CD4-positive, alpha-beta memory T cell (primary cell): ENCODE data around the gene ZFYVE1. TPM values are rescaled to one million over a fixed set of nuclear protein-coding genes. Genes with fewer than 3 reads are reported as not detected.

Source experiments
- CTCF ChIA-PET: fragments of 350-600 bp; sonication (Branson Sonifier 250); formaldehyde crosslinking; loops from one replicate; lab custom pipeline; 2021; ENCODE audit warnings: inconsistent platforms; ENCODE audit not compliant: partially characterized antibody; lab: Charles Lee
- POLR2A ChIA-PET: fragments of 350-600 bp; sonication (Branson Sonifier 250); formaldehyde crosslinking; loops from one replicate; lab custom pipeline; 2021; ENCODE audit not compliant: partially characterized antibody; lab: Charles Lee
- DNase-seq, 5 donors: peaks; one replicate each; pipeline versions ENCODE4 v3.0.0 to v3.0.0-alpha.2; 2020 to 2022; ENCODE audit warnings: mixed read lengths in 1 of 5
- H3K27ac ChIP-seq: one replicate; pipeline ENCODE4 v1.7.0; 2013; ENCODE audit warnings: low read depth, low read length
- H3K27me3 ChIP-seq: 2 replicates; pipeline ENCODE4 v1.7.0; 2013; ENCODE audit warnings: mild to moderate bottlenecking, low read length, moderate library complexity; ENCODE audit not compliant: insufficient read depth
- H3K36me3 ChIP-seq: 2 replicates; pipeline ENCODE4 v1.7.0; 2013; ENCODE audit warnings: mild to moderate bottlenecking, low read length, moderate library complexity; ENCODE audit not compliant: insufficient read depth
- H3K4me1 ChIP-seq: 2 replicates; pipeline ENCODE4 v1.7.0; 2013; ENCODE audit warnings: mild to moderate bottlenecking, low read length, moderate library complexity; ENCODE audit not compliant: insufficient read depth
- H3K4me3 ChIP-seq, 2 donors: one replicate each; pipeline ENCODE4 v1.7.0; 2013; ENCODE audit warnings: low read length in 2 of 2, mild to moderate bottlenecking in 1 of 2
- H3K9me3 ChIP-seq, 2 donors: one replicate each; pipeline ENCODE4 v1.7.0; 2013; ENCODE audit warnings: low read length in 2 of 2, control low read depth in 1 of 2; ENCODE audit not compliant: control insufficient read depth in 1 of 2
- H3K27ac Mint-ChIP-seq, 7 donors: one replicate each; pipeline ENCODE4 v1.8.0; 2020 to 2021; ENCODE audit warnings: mixed read lengths in 7 of 7, mild to moderate bottlenecking in 6 of 7, inconsistent platforms in 3 of 7, moderate library complexity in 3 of 7
- H3K27me3 Mint-ChIP-seq, 2 donors: one replicate each; pipeline ENCODE4 v1.8.0; 2020 to 2021; ENCODE audit warnings: mixed read lengths in 2 of 2
- H3K36me3 Mint-ChIP-seq, 2 donors: one replicate each; pipeline ENCODE4 v1.8.0; 2020 to 2021; ENCODE audit warnings: mixed read lengths in 2 of 2, inconsistent platforms in 1 of 2, mild to moderate bottlenecking in 1 of 2
- H3K4me1 Mint-ChIP-seq, 4 donors: one replicate each; pipeline ENCODE4 v1.8.0; 2020 to 2021; ENCODE audit warnings: mixed read lengths in 4 of 4, mild to moderate bottlenecking in 1 of 4
- H3K4me3 Mint-ChIP-seq, 8 donors: one replicate each; pipeline ENCODE4 v1.8.0; 2020 to 2021; ENCODE audit warnings: mixed read lengths in 8 of 8, mild to moderate bottlenecking in 7 of 8, moderate library complexity in 6 of 8, inconsistent platforms in 3 of 8
- H3K9me3 Mint-ChIP-seq, 8 donors: one replicate each; pipeline ENCODE4 v1.8.0; 2020 to 2021; ENCODE audit warnings: mixed read lengths in 8 of 8, mild to moderate bottlenecking in 5 of 8, inconsistent platforms in 3 of 8, moderate library complexity in 1 of 8
- intact Hi-C: fragments of 100-400 bp; cut with micrococcal nuclease; formaldehyde crosslinking; loops from one replicate; pipeline ENCODE4 v1.15.1; 2023
- polyA plus RNA-seq, 2 donors: library from polyadenylated mRNA; unstranded; fragments of 300-500 nt; fragmentation: Illumina TruSeq; gene quantifications; one replicate each; pipeline ENCODE4 v1.2.3, GENCODE V29; 2021
- total RNA-seq, 2 experiments: library from RNA; stranded (reverse); gene quantifications; one replicate each; pipeline ENCODE4 v1.2.3, GENCODE V29; 2021

The ZFYVE1 gene
- total and polyA plus RNA-seq, 4 experiments from 2014 or later, result 4.5 to 21.5 (median 14.8) TPM

GRCh38 chr14:72974661-72975060 is 52.2 kb downstream of the ZFYVE1 start:
- no peak overlapping the region for H3K27ac ChIP-seq
- Mint-ChIP-seq H3K27me3 (no peaks in the 10 kb centered on the region), H3K36me3 (peaks cover 46 to 71% of the 10 kb centered on the region in 2 donors)

DNA sequence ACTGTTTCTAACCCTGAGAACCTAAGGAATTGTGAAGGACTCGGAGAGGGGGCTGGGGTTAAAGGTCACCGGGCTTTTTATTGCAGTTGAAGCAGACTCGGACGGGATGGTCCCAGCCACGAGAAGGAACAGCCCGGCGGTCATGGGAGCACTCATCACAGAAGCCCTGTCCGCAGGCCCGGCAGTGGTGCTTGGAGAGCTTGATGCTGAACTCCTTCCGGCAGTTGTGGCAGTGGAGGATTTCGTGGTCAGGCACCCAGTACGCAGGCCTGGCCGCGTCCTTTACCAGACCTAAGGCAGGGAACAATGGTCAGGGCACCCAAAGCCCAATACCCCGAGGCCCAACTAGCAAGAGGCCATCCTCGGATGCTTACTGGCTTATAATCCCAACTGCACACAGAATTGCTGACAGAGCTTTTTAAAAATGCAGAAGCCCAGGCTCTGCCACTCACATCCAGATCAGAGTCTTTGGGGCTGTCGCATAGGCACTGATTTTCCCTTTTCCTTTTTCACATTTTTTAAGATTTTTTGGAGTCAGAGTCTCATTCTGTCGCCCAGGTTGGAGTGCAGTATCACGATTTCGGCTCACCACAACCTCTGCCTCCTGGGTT is 56.0 kb downstream of the ZFYVE1 start:
- Mint-ChIP-seq H3K36me3 (peaks cover 40 to 63% of the 10 kb centered on the region in 2 donors), H3K27me3 (no peaks in the 10 kb centered on the region), H3K4me3 (no peak overlapping the region), H3K4me1 (no peaks in the 10 kb centered on the region), H3K9me3 (no peaks in the 10 kb centered on the region), H3K27ac (no peak overlapping the region)
- H3K9me3 ChIP-seq, result no peaks in the 10 kb centered on the region
- no peak overlapping the region for H3K27ac ChIP-seq
- H3K4me1 ChIP-seq, result no peaks in the 10 kb centered on the region
- intact Hi-C loops, result no loop called here
- H3K27me3 ChIP-seq, result no peaks in the 10 kb centered on the region
- H3K4me3 ChIP-seq, result no peak overlapping the region
- CTCF ChIA-PET, result no interaction called here
- peaks cover 28% of the 10 kb centered on the region for H3K36me3 ChIP-seq
- POLR2A ChIA-PET, result no interaction called here
- no peak for DNase-seq

More at GRCh38 chr14:72974661-72975060, 52.2 kb downstream of the ZFYVE1 start:
- intact Hi-C loops, result no loop called here
- no peaks in the 10 kb centered on the region for H3K9me3 ChIP-seq
- peaks cover 46% of the 10 kb centered on the region for H3K36me3 ChIP-seq
- no peaks in the 10 kb centered on the region for H3K4me1 Mint-ChIP-seq
- no peaks in the 10 kb centered on the region for H3K27me3 ChIP-seq
- no peaks in the 10 kb centered on the region for H3K4me1 ChIP-seq
- POLR2A ChIA-PET, result no interaction called here
- no peak overlapping the region for H3K27ac Mint-ChIP-seq
- CTCF ChIA-PET, result interaction anchor here (0.6 to 2.3 kb wide), 3 partner anchors 11 to 122 kb away, joined by 3 to 7 read pairs (median 5); no protein-coding TSS in a partner anchor
- no peaks in the 10 kb centered on the region for H3K9me3 Mint-ChIP-seq
- no peak for DNase-seq
- no peak overlapping the region for H3K4me3 Mint-ChIP-seq
- H3K4me3 ChIP-seq, result no peak overlapping the region

DNA sequence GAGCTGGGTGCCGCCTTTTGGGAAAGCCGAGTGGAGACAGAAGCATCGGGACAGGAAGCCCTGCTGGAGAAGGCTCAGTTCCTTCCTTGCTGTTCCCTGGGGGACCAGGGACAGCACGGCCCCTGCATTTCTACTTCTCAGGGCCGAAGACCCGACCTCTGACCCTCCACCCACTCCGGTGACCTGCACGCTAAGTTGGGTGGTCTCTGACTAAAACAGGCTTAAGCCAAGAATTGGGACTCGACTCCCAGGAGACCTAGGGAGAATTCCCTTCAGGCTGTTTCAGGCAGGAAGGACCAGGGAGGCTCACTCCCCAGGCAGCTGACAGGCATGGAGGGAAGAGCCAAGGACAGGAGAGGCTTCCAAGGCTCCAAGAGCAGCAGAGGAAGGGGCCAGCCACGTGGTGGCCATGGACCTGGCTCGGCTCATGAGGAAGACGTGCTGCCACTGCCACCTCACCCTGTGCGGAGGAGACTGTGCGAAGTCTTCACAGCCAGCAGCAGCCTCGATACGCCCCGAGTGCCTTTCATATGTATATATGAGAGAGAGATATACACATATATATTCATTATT is 56.8 kb downstream of the ZFYVE1 start:
- no peak for DNase-seq
- peaks cover 21% of the 10 kb centered on the region for H3K36me3 ChIP-seq
- Mint-ChIP-seq H3K4me1 (peaks cover 0 to under 1% (median 0%) of the 10 kb centered on the region in 4 donors), H3K27ac (no peak overlapping the region), H3K4me3 (no peak overlapping the region), H3K27me3 (no peaks in the 10 kb centered on the region), H3K9me3 (no peaks in the 10 kb centered on the region), H3K36me3 (peaks cover 33 to 60% of the 10 kb centered on the region in 2 donors)
- intact Hi-C loops, result no loop called here
- H3K27me3 ChIP-seq, result no peaks in the 10 kb centered on the region
- H3K4me3 ChIP-seq, result no peak overlapping the region
- H3K4me1 ChIP-seq, result no peaks in the 10 kb centered on the region
- POLR2A ChIA-PET, result no interaction called here
- H3K9me3 ChIP-seq, result no peaks in the 10 kb centered on the region
- CTCF ChIA-PET, result no interaction called here
- H3K27ac ChIP-seq, result no peak overlapping the region

DNA sequence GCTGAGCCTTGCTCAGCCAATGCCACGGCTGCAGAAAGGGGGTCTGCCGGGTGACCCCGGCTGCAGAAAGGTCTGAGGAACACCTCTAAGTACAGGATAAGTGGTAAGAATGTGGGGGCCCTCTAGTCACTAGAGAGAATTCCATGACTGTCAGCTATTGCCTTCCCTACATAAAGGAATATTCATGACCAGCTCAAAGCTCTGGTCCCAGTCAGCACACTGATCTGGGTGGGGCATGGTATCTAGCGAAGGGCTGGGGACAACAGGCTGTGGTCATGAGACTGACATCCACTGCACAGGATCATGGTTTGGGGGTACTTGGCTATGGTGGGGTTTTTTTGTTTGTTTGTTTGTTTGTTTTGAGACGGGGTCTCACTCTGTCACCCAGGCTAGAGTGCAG is 58.6 kb downstream of the ZFYVE1 start:
- Histone ChIP-seq H3K36me3 (peaks cover 5% of the 10 kb centered on the region), H3K27ac (no peak overlapping the region), H3K9me3 (no peaks in the 10 kb centered on the region), H3K27me3 (no peaks in the 10 kb centered on the region), H3K4me3 (no peak overlapping the region), H3K4me1 (peaks cover 5% of the 10 kb centered on the region)
- CTCF ChIA-PET, result interaction anchor here (1.0 kb wide), 1 partner anchor 20 kb away, joined by 3 read pairs; no protein-coding TSS in a partner anchor
- Mint-ChIP-seq H3K27me3 (no peaks in the 10 kb centered on the region), H3K4me3 (no peak overlapping the region), H3K36me3 (peaks cover 25 to 45% of the 10 kb centered on the region in 2 donors), H3K4me1 (peaks cover 0 to 3% (median 0%) of the 10 kb centered on the region in 4 donors), H3K9me3 (no peaks in the 10 kb centered on the region), H3K27ac (peak overlapping the region in 2 of 7 donors; percentile 25 to 53)
- POLR2A ChIA-PET, result no interaction called here
- no peak for DNase-seq
- intact Hi-C loops, result no loop called here

DNA sequence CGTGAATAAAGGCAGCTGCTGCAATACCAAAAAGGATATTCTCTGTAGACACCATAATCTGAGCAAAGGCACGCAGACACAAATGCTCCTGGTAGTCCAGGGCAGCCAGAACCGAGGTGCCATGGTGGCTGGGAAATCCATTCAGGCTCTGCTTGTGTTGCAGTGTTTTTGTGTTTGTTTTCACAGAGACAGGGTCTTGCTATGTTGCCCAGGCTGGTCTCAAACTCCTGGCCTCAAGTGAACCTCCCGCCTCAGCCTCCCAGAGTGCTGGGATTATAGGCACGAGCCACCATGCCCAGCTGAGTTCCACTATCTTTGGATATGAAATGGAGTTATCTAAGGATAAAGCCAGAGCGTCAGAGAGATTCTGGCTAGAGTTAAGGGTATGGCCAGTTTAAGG is 60.9 kb downstream of the ZFYVE1 start:
- Mint-ChIP-seq H3K36me3 (peaks cover 31 to 46% of the 10 kb centered on the region in 2 donors), H3K4me3 (no peak overlapping the region), H3K27me3 (no peaks in the 10 kb centered on the region), H3K27ac (peak overlapping the region in 3 of 7 donors; percentile 17 to 66 (median 36)), H3K9me3 (no peaks in the 10 kb centered on the region), H3K4me1 (peaks cover 0 to 3% (median under 1%) of the 10 kb centered on the region in 4 donors)
- no peak for DNase-seq
- Histone ChIP-seq H3K36me3 (peaks cover 5% of the 10 kb centered on the region), H3K4me3 (no peak overlapping the region), H3K9me3 (no peaks in the 10 kb centered on the region), H3K27ac (no peak overlapping the region), H3K27me3 (no peaks in the 10 kb centered on the region), H3K4me1 (peaks cover 7% of the 10 kb centered on the region)
- ChIA-PET CTCF (no interaction called here), POLR2A (no interaction called here)
- intact Hi-C loops, result no loop called here

GRCh38 chr14:72965249-72965648 is 61.7 kb downstream of the ZFYVE1 start:
- H3K27me3 Mint-ChIP-seq, result no peaks in the 10 kb centered on the region
- H3K9me3 ChIP-seq, result no peaks in the 10 kb centered on the region
- H3K36me3 Mint-ChIP-seq, result peaks cover 32 to 47% of the 10 kb centered on the region in 2 donors
- peaks cover 0 to 3% (median under 1%) of the 10 kb centered on the region in 4 donors for H3K4me1 Mint-ChIP-seq
- peaks cover 5% of the 10 kb centered on the region for H3K36me3 ChIP-seq
- H3K27ac Mint-ChIP-seq, result peak overlapping the region in 3 of 7 donors; percentile 0 to 49 (median 36)
- no peaks in the 10 kb centered on the region for H3K9me3 Mint-ChIP-seq
- intact Hi-C loops, result no loop called here
- ChIA-PET CTCF (no interaction called here), POLR2A (no interaction called here)
- H3K27me3 ChIP-seq, result no peaks in the 10 kb centered on the region
- H3K4me3 ChIP-seq, result no peak overlapping the region
- H3K4me1 ChIP-seq, result peaks cover 7% of the 10 kb centered on the region
- no peak overlapping the region for H3K27ac ChIP-seq
- no peak for DNase-seq
- H3K4me3 Mint-ChIP-seq, result no peak overlapping the region

- peaks cover 30 to 51% of the 10 kb centered on the region in 2 donors for H3K36me3 Mint-ChIP-seq
- no peaks in the 10 kb centered on the region for H3K27me3 ChIP-seq
- H3K4me3 ChIP-seq, result no peak overlapping the region
- DNase-seq, result no peak
- CTCF ChIA-PET, result interaction anchor here (0.9 to 2.5 kb wide), 3 partner anchors 13 to 21 kb away, joined by 3 to 14 read pairs (median 7); no protein-coding TSS in a partner anchor
- H3K27ac ChIP-seq, result no peak overlapping the region
- POLR2A ChIA-PET, result no interaction called here
- no peaks in the 10 kb centered on the region for H3K9me3 ChIP-seq
- H3K27ac Mint-ChIP-seq, result peak overlapping the region in 1 of 7 donors; percentile 61
- peaks cover 13% of the 10 kb centered on the region for H3K36me3 ChIP-seq
- peaks cover 0 to 3% (median under 1%) of the 10 kb centered on the region in 4 donors for H3K4me1 Mint-ChIP-seq
- no peaks in the 10 kb centered on the region for H3K27me3 Mint-ChIP-seq
- intact Hi-C loops, result no loop called here
- H3K4me1 ChIP-seq, result peaks cover 7% of the 10 kb centered on the region
- H3K9me3 Mint-ChIP-seq, result no peaks in the 10 kb centered on the region
- no peak overlapping the region for H3K4me3 Mint-ChIP-seq
Measured at GRCh38 chr14:72962829-72963312, 64.0 kb downstream of the ZFYVE1 start.
